ENCODE measurements around the gene LITAFD.
A peak's percentile ranks its signal among the peaks of the same experiment; 100 is the strongest.

The LITAFD gene

GRCh38 chr16:8924214-8924613, 42.1 kb downstream of the LITAFD start:
- DNase-seq: no peak
- WGBS (ENCODE audit: extremely low coverage, insufficient coverage, insufficient read length): no CpG with 5 or more reads among the region's 4 CpGs
- H3K9ac ChIP-seq (ENCODE audit: low read length): no peak overlapping the region
- H2AFZ ChIP-seq (ENCODE audit: insufficient read depth, low read length, poor library complexity): no peak overlapping the region
- no peak overlapping the region for H3K18ac ChIP-seq (ENCODE audit: low read length)
- no peak overlapping the region for H4K91ac ChIP-seq (ENCODE audit: low read depth, low read length)
- no peak overlapping the region for H4K12ac ChIP-seq (ENCODE audit: low read depth, low read length)
- H3K9me3 ChIP-seq (ENCODE audit: insufficient read depth, low read depth, low read length): peaks cover 3% of the 10 kb centered on the region
- no peak overlapping the region for H3K4me2 ChIP-seq (ENCODE audit: low read length)
- H2AK5ac ChIP-seq (ENCODE audit: low read length): no peak overlapping the region
- no peak overlapping the region for H2BK120ac ChIP-seq (ENCODE audit: insufficient read depth, low read length, poor library complexity)
- H3K36me3 ChIP-seq (ENCODE audit: control insufficient read depth in 1 of 2, insufficient read depth in 2 of 2, low read length in 2 of 2): peaks cover 22 to 36% of the 10 kb centered on the region in 2 experiments
- no peak overlapping the region for H2BK5ac ChIP-seq (ENCODE audit: low read depth, low read length, poor library complexity)
- no peak overlapping the region for H4K8ac ChIP-seq (ENCODE audit: low read depth, low read length)
- no peak overlapping the region for H3K23ac ChIP-seq (ENCODE audit: low read length)
- H3K4me1 ChIP-seq (ENCODE audit: control insufficient read depth in 1 of 2, insufficient read depth in 2 of 2, low read length in 2 of 2): peaks cover 3% of the 10 kb centered on the region in 2 experiments
- H3K27ac ChIP-seq (ENCODE audit: low read depth, low read length): no peak overlapping the region
- H3K4me3 ChIP-seq (ENCODE audit: low read depth, low read length): no peak overlapping the region
- peak overlapping the region; percentile 31 for H3K4ac ChIP-seq (ENCODE audit: low read depth, low read length)
- no peaks in the 10 kb centered on the region for H3K27me3 ChIP-seq (ENCODE audit: insufficient read depth, low read length)
- no peak overlapping the region for H3K14ac ChIP-seq (ENCODE audit: low read length)
- no peaks in the 10 kb centered on the region for H3K79me1 ChIP-seq (ENCODE audit: low read length)
- peaks cover under 1% of the 10 kb centered on the region for H3K79me2 ChIP-seq (ENCODE audit: control insufficient read depth, insufficient read depth, low read length, poor library complexity)
- no peak overlapping the region for H2BK12ac ChIP-seq (ENCODE audit: low read length)

- Histone ChIP-seq H3K9me3 (ENCODE audit: insufficient read depth, low read depth, low read length) (peaks cover 3% of the 10 kb centered on the region), H3K4me3 (ENCODE audit: low read depth, low read length) (no peak overlapping the region), H4K8ac (ENCODE audit: low read depth, low read length) (no peak overlapping the region), H2BK12ac (ENCODE audit: low read length) (no peak overlapping the region), H3K27me3 (ENCODE audit: insufficient read depth, low read length) (no peaks in the 10 kb centered on the region), H2BK5ac (ENCODE audit: low read depth, low read length, poor library complexity) (no peak overlapping the region), H3K79me1 (ENCODE audit: low read length) (no peaks in the 10 kb centered on the region), H2AK5ac (ENCODE audit: low read length) (no peak overlapping the region), H3K23ac (ENCODE audit: low read length) (no peak overlapping the region), H2AFZ (ENCODE audit: insufficient read depth, low read length, poor library complexity) (no peak overlapping the region), H2BK120ac (ENCODE audit: insufficient read depth, low read length, poor library complexity) (no peak overlapping the region), H3K36me3 (ENCODE audit: control insufficient read depth in 1 of 2, insufficient read depth in 2 of 2, low read length in 2 of 2) (peaks cover 22 to 33% of the 10 kb centered on the region in 2 experiments), H4K12ac (ENCODE audit: low read depth, low read length) (no peak overlapping the region), H4K91ac (ENCODE audit: low read depth, low read length) (no peak overlapping the region), H3K4me2 (ENCODE audit: low read length) (no peak overlapping the region), H3K4ac (ENCODE audit: low read depth, low read length) (peak overlapping the region; percentile 44), H3K27ac (ENCODE audit: low read depth, low read length) (no peak overlapping the region), H3K18ac (ENCODE audit: low read length) (peak overlapping the region; percentile 61), H3K14ac (ENCODE audit: low read length) (no peak overlapping the region), H3K9ac (ENCODE audit: low read length) (no peak overlapping the region), H3K79me2 (ENCODE audit: control insufficient read depth, insufficient read depth, low read length, poor library complexity) (peaks cover 2% of the 10 kb centered on the region), H3K4me1 (ENCODE audit: control insufficient read depth in 1 of 2, insufficient read depth in 2 of 2, low read length in 2 of 2) (peaks cover 5% of the 10 kb centered on the region in 2 experiments)
- no CpG with 5 or more reads among the region's 7 CpGs for WGBS (ENCODE audit: extremely low coverage, insufficient coverage, insufficient read length)
- no peak for DNase-seq
Measured at GRCh38 chr16:8925455-8925854, 43.3 kb downstream of the LITAFD start.

- H4K91ac ChIP-seq (ENCODE audit: low read depth, low read length): no peak overlapping the region
- no CpG with 5 or more reads among the region's 11 CpGs for WGBS (ENCODE audit: extremely low coverage, insufficient coverage, insufficient read length)
- H3K4me3 ChIP-seq (ENCODE audit: low read depth, low read length): no peak overlapping the region
- H2BK5ac ChIP-seq (ENCODE audit: low read depth, low read length, poor library complexity): no peak overlapping the region
- DNase-seq: no peak
- no peaks in the 10 kb centered on the region for H3K79me1 ChIP-seq (ENCODE audit: low read length)
- H3K18ac ChIP-seq (ENCODE audit: low read length): no peak overlapping the region
- H4K12ac ChIP-seq (ENCODE audit: low read depth, low read length): no peak overlapping the region
- H3K14ac ChIP-seq (ENCODE audit: low read length): no peak overlapping the region
- peaks cover 3% of the 10 kb centered on the region for H3K9me3 ChIP-seq (ENCODE audit: insufficient read depth, low read depth, low read length)
- peak overlapping the region; percentile 49 for H3K4ac ChIP-seq (ENCODE audit: low read depth, low read length)
- no peak overlapping the region for H3K4me2 ChIP-seq (ENCODE audit: low read length)
- no peaks in the 10 kb centered on the region for H3K27me3 ChIP-seq (ENCODE audit: insufficient read depth, low read length)
- H4K8ac ChIP-seq (ENCODE audit: low read depth, low read length): no peak overlapping the region
- no peak overlapping the region for H2BK120ac ChIP-seq (ENCODE audit: insufficient read depth, low read length, poor library complexity)
- H3K27ac ChIP-seq (ENCODE audit: low read depth, low read length): no peak overlapping the region
- no peak overlapping the region for H2BK12ac ChIP-seq (ENCODE audit: low read length)
- H2AK5ac ChIP-seq (ENCODE audit: low read length): no peak overlapping the region
- no peak overlapping the region for H3K23ac ChIP-seq (ENCODE audit: low read length)
- peaks cover 5% of the 10 kb centered on the region in 2 experiments for H3K4me1 ChIP-seq (ENCODE audit: control insufficient read depth in 1 of 2, insufficient read depth in 2 of 2, low read length in 2 of 2)
- no peak overlapping the region for H2AFZ ChIP-seq (ENCODE audit: insufficient read depth, low read length, poor library complexity)
- peaks cover 2% of the 10 kb centered on the region for H3K79me2 ChIP-seq (ENCODE audit: control insufficient read depth, insufficient read depth, low read length, poor library complexity)
- no peak overlapping the region for H3K9ac ChIP-seq (ENCODE audit: low read length)
- peaks cover 17 to 26% of the 10 kb centered on the region in 2 experiments for H3K36me3 ChIP-seq (ENCODE audit: control insufficient read depth in 1 of 2, insufficient read depth in 2 of 2, low read length in 2 of 2)
Measured at GRCh38 chr16:8926827-8927226, 44.7 kb downstream of the LITAFD start.

- WGBS (ENCODE audit: extremely low coverage, insufficient coverage, insufficient read length): no CpG with 5 or more reads among the region's 10 CpGs
- H2BK120ac ChIP-seq (ENCODE audit: insufficient read depth, low read length, poor library complexity): no peak overlapping the region
Measured at GRCh38 chr16:8928467-8928957, 46.4 kb downstream of the LITAFD start.

More at GRCh38 chr16:8928467-8928957, 46.4 kb downstream of the LITAFD start:
- Histone ChIP-seq H3K9ac (ENCODE audit: low read length) (no peak overlapping the region), H3K79me2 (ENCODE audit: control insufficient read depth, insufficient read depth, low read length, poor library complexity) (peaks cover 2% of the 10 kb centered on the region), H2BK12ac (ENCODE audit: low read length) (no peak overlapping the region), H3K23ac (ENCODE audit: low read length) (no peak overlapping the region), H3K18ac (ENCODE audit: low read length) (no peak overlapping the region), H2AFZ (ENCODE audit: insufficient read depth, low read length, poor library complexity) (no peak overlapping the region), H4K8ac (ENCODE audit: low read depth, low read length) (no peak overlapping the region), H3K36me3 (ENCODE audit: control insufficient read depth in 1 of 2, insufficient read depth in 2 of 2, low read length in 2 of 2) (peaks cover 9 to 15% of the 10 kb centered on the region in 2 experiments), H3K4me3 (ENCODE audit: low read depth, low read length) (no peak overlapping the region), H3K27me3 (ENCODE audit: insufficient read depth, low read length) (no peaks in the 10 kb centered on the region), H4K12ac (ENCODE audit: low read depth, low read length) (no peak overlapping the region), H3K79me1 (ENCODE audit: low read length) (no peaks in the 10 kb centered on the region), H3K9me3 (ENCODE audit: insufficient read depth, low read depth, low read length) (peaks cover 3% of the 10 kb centered on the region), H4K91ac (ENCODE audit: low read depth, low read length) (no peak overlapping the region), H3K27ac (ENCODE audit: low read depth, low read length) (no peak overlapping the region), H2AK5ac (ENCODE audit: low read length) (no peak overlapping the region), H3K4me1 (ENCODE audit: control insufficient read depth in 1 of 2, insufficient read depth in 2 of 2, low read length in 2 of 2) (peaks cover 5% of the 10 kb centered on the region in 2 experiments), H3K4ac (ENCODE audit: low read depth, low read length) (no peak overlapping the region), H2BK5ac (ENCODE audit: low read depth, low read length, poor library complexity) (no peak overlapping the region), H3K4me2 (ENCODE audit: low read length) (no peak overlapping the region), H3K14ac (ENCODE audit: low read length) (no peak overlapping the region)
- peak in 1 of 2 donors; percentile 35 for DNase-seq

All from trophoblast cell (in vitro differentiated cells and primary cell).